Panc1 (cell line): ENCODE results near the gene POM121.
"Not testable (repeated sequence)": the region's sequence is repeated elsewhere in the genome, so short reads cannot be mapped to it uniquely, and the experiment has no call there.

Experiments used
- TF ChIP-seq, protein P1 (sequence below): fragments of 450-650 bp; IDR thresholded peaks from 2 replicates; pipeline ENCODE4 v1.5.1; 2017; ENCODE audit warnings: mild to moderate bottlenecking
- TF ChIP-seq, protein P2 (sequence below), 2 experiments: IDR thresholded peaks; 2 replicates each; pipeline ENCODE4 v1.6.1; 2011 to 2012; ENCODE audit warnings: low read depth in 2 of 2, control low read depth in 1 of 2, low read length in 1 of 2, mild to moderate bottlenecking in 1 of 2, moderate library complexity in 1 of 2; ENCODE audit not compliant: insufficient read depth in 1 of 2

DNA sequence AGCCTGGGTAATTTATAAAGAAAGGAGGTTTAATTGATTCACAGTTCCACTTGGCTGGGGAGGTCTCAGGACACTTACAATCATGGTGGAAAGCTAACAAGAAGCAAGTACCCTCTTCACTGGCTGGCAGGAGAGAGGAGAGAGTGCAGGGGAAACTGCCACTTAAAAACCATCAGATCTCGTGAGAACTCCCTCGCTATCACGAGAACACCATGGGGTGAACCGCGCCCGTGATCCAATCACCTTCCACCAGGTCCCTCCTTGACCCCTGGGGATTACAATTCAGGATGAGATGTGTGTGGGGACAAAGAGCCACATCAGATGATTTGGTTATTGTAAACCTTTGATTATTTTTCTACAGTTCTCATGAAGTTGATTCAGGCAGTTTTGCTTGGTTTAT lies 20.2 kb upstream of the POM121 start:
- TF ChIP-seq, protein P1, sequence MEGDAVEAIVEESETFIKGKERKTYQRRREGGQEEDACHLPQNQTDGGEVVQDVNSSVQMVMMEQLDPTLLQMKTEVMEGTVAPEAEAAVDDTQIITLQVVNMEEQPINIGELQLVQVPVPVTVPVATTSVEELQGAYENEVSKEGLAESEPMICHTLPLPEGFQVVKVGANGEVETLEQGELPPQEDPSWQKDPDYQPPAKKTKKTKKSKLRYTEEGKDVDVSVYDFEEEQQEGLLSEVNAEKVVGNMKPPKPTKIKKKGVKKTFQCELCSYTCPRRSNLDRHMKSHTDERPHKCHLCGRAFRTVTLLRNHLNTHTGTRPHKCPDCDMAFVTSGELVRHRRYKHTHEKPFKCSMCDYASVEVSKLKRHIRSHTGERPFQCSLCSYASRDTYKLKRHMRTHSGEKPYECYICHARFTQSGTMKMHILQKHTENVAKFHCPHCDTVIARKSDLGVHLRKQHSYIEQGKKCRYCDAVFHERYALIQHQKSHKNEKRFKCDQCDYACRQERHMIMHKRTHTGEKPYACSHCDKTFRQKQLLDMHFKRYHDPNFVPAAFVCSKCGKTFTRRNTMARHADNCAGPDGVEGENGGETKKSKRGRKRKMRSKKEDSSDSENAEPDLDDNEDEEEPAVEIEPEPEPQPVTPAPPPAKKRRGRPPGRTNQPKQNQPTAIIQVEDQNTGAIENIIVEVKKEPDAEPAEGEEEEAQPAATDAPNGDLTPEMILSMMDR, result not testable (repeated sequence)
- TF ChIP-seq, protein P2, sequence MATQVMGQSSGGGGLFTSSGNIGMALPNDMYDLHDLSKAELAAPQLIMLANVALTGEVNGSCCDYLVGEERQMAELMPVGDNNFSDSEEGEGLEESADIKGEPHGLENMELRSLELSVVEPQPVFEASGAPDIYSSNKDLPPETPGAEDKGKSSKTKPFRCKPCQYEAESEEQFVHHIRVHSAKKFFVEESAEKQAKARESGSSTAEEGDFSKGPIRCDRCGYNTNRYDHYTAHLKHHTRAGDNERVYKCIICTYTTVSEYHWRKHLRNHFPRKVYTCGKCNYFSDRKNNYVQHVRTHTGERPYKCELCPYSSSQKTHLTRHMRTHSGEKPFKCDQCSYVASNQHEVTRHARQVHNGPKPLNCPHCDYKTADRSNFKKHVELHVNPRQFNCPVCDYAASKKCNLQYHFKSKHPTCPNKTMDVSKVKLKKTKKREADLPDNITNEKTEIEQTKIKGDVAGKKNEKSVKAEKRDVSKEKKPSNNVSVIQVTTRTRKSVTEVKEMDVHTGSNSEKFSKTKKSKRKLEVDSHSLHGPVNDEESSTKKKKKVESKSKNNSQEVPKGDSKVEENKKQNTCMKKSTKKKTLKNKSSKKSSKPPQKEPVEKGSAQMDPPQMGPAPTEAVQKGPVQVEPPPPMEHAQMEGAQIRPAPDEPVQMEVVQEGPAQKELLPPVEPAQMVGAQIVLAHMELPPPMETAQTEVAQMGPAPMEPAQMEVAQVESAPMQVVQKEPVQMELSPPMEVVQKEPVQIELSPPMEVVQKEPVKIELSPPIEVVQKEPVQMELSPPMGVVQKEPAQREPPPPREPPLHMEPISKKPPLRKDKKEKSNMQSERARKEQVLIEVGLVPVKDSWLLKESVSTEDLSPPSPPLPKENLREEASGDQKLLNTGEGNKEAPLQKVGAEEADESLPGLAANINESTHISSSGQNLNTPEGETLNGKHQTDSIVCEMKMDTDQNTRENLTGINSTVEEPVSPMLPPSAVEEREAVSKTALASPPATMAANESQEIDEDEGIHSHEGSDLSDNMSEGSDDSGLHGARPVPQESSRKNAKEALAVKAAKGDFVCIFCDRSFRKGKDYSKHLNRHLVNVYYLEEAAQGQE (IDR thresholded peaks at IDR 0.05; ENCODE audit: insufficient read depth in 1 of 2, low read depth in 2 of 2, low read length in 1 of 2), result not testable (repeated sequence)
